PFSK-1 (cell line): Measurements from ENCODE around the gene MDC1.

Source experiments
- POLR2AphosphoS5 ChIP-seq: IDR thresholded peaks from 2 replicates; pipeline ENCODE4 v1.6.1; 2012; ENCODE audit warnings: low read depth, mild to moderate bottlenecking, control low read depth, low read length, moderate library complexity
- SIN3A ChIP-seq: IDR thresholded peaks from 2 replicates; pipeline ENCODE4 v1.6.1; 2012; ENCODE audit warnings: mild to moderate bottlenecking, low read length, moderate library complexity, borderline replicate concordance; ENCODE audit not compliant: insufficient read depth

DNA sequence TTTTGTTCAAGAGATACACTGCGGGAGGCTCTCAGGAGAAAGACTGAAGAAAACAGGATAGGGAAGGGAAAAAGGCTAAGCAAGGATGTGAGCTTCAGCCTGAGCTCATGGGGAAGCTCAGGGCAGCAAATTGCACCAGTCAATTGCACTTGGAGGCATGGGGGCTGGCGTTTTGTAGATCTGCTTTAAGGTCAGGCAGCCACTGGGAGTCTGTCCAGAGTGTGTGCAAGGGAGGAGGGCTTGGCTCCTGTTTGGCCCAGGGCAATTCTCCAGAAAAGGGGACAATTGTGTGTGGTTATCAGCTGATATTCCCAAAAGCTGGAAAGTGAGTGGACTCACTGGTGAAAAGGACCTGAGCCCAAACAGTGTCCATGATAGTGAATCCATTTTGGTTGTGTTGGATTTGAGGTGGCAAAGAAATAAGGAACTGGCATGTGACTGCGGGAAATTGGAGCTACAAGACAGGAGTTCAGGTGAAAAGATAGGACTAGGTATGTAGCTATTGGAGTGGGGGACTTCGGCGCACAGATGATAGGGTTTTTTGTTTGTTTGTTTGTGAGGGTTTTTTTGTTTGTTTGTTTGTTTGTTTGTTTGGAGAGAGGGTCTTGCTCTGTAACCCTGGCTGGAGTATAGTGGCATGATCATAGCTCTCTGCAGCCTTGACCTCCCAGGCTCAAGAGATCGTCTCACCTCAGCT, 49.5 kb upstream of the MDC1 start:
- TF ChIP-seq POLR2AphosphoS5 (no peak), SIN3A (no peak)
